ENCODE measurements around the gene OR51B2.

OR51B2 gene

GRCh38 chr11:5276697-5277096, 47.4 kb downstream of the OR51B2 start:
- H3K4me3 ChIP-seq (ENCODE audit: low read depth, low read length): no peak overlapping the region
- DNase-seq (ENCODE audit: low read depth): no peak
- TF ChIP-seq, protein P1, sequence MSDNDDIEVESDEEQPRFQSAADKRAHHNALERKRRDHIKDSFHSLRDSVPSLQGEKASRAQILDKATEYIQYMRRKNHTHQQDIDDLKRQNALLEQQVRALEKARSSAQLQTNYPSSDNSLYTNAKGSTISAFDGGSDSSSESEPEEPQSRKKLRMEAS (IDR thresholded peaks at IDR 0.05; ENCODE audit: low read depth, low read length): no peak
- TF ChIP-seq, protein P2, sequence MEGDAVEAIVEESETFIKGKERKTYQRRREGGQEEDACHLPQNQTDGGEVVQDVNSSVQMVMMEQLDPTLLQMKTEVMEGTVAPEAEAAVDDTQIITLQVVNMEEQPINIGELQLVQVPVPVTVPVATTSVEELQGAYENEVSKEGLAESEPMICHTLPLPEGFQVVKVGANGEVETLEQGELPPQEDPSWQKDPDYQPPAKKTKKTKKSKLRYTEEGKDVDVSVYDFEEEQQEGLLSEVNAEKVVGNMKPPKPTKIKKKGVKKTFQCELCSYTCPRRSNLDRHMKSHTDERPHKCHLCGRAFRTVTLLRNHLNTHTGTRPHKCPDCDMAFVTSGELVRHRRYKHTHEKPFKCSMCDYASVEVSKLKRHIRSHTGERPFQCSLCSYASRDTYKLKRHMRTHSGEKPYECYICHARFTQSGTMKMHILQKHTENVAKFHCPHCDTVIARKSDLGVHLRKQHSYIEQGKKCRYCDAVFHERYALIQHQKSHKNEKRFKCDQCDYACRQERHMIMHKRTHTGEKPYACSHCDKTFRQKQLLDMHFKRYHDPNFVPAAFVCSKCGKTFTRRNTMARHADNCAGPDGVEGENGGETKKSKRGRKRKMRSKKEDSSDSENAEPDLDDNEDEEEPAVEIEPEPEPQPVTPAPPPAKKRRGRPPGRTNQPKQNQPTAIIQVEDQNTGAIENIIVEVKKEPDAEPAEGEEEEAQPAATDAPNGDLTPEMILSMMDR (IDR thresholded peaks at IDR 0.05; ENCODE audit: low read depth, low read length): no peak
- TF ChIP-seq MYC (IDR thresholded peaks at IDR 0.05; ENCODE audit: low read depth, low read length) (no peak), POLR2A (IDR thresholded peaks at IDR 0.05; ENCODE audit: extremely low read depth, insufficient read length) (no peak)

DNA sequence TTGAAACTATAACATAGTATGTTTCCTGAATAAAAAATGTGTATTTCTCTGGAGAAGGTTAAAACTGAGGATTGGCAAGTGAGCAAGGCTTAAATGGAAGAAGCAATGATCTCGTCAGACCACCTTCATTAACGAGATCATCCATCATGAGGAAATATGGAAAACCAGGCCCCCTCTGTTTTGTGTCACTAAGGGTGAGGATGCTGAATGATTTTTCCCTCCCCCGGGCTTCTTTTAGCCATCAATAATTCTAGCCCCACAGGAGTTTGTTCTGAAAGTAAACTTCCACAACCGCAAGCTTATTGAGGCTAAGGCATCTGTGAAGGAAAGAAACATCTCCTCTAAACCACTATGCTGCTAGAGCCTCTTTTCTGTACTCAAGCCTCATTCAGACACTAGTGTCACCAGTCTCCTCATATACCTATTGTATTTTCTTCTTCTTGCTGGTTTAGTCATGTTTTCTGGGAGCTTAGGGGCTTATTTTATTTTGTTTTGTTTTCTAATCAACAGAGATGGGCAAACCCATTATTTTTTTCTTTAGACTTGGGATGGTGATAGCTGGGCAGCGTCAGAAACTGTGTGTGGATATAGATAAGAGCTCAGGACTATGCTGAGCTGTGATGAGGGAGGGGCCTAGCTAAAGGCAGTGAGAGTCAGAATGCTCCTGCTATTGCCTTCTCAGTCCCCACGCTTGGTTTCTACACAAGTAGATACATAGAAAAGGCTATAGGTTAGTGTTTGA, 48.6 kb downstream of the OR51B2 start:
- TF ChIP-seq, protein P2 (IDR thresholded peaks at IDR 0.05; ENCODE audit: low read depth, low read length): no peak
- TF ChIP-seq MYC (IDR thresholded peaks at IDR 0.05; ENCODE audit: low read depth, low read length): no peak
- TF ChIP-seq, protein P1 (IDR thresholded peaks at IDR 0.05; ENCODE audit: low read depth, low read length): no peak
- no peak for TF ChIP-seq POLR2A (IDR thresholded peaks at IDR 0.05; ENCODE audit: extremely low read depth, insufficient read length)
- no peak for DNase-seq (ENCODE audit: low read depth)
- no peak overlapping the region for H3K4me3 ChIP-seq (ENCODE audit: low read depth, low read length)

- DNase-seq (ENCODE audit: low read depth): no peak
- no peak overlapping the region for H3K4me3 ChIP-seq (ENCODE audit: low read depth, low read length)
- TF ChIP-seq POLR2A (IDR thresholded peaks at IDR 0.05; ENCODE audit: extremely low read depth, insufficient read length): no peak
- TF ChIP-seq, protein P2 (IDR thresholded peaks at IDR 0.05; ENCODE audit: low read depth, low read length): no peak
- no peak for TF ChIP-seq MYC (IDR thresholded peaks at IDR 0.05; ENCODE audit: low read depth, low read length)
- TF ChIP-seq, protein P1 (IDR thresholded peaks at IDR 0.05; ENCODE audit: low read depth, low read length): no peak
Observed at GRCh38 chr11:5274395-5274794, 49.7 kb downstream of the OR51B2 start.
